H9 (cell line): Measurements from ENCODE around the gene UGT2A1. TPM values are rescaled to one million over a fixed set of nuclear protein-coding genes. Genes with fewer than 3 reads are reported as not detected.

Experiments
- DNase-seq: peaks from one replicate; pipeline ENCODE4 v3.0.0-alpha.2; 2017
- H2AFZ ChIP-seq: one replicate; pipeline ENCODE4 v1.6.1; 2013; ENCODE audit warnings: mild to moderate bottlenecking, low read length, control low read depth, moderate library complexity
- H2AK5ac ChIP-seq: 2 replicates; pipeline ENCODE4 v1.6.1; 2013; ENCODE audit warnings: low read length, control low read depth, mixed read lengths; ENCODE audit not compliant: insufficient read length
- H2BK120ac ChIP-seq: one replicate; pipeline ENCODE4 v1.6.1; 2013; ENCODE audit warnings: low read depth, mild to moderate bottlenecking, low read length, control low read depth, inconsistent platforms; ENCODE audit not compliant: poor library complexity, severe bottlenecking
- H2BK12ac ChIP-seq: 2 replicates; pipeline ENCODE4 v1.6.1; 2013; ENCODE audit warnings: low read length, control low read depth, mixed read lengths, low read depth; ENCODE audit not compliant: insufficient read length
- H2BK15ac ChIP-seq: 2 replicates; pipeline ENCODE4 v1.6.1; 2013; ENCODE audit warnings: low read depth, low read length, control low read depth
- H2BK20ac ChIP-seq: one replicate; pipeline ENCODE4 v1.6.1; 2013; ENCODE audit warnings: low read depth, mild to moderate bottlenecking, low read length, control low read depth, inconsistent platforms; ENCODE audit not compliant: poor library complexity, severe bottlenecking
- H2BK5ac ChIP-seq: 2 replicates; pipeline ENCODE4 v1.6.1; 2013; ENCODE audit warnings: low read length, control low read depth, mixed read lengths; ENCODE audit not compliant: insufficient read length
- H3K14ac ChIP-seq: 2 replicates; pipeline ENCODE4 v1.6.1; 2013; ENCODE audit warnings: low read length, control low read depth; ENCODE audit not compliant: insufficient read depth
- H3K18ac ChIP-seq: 2 replicates; pipeline ENCODE4 v1.6.1; 2013; ENCODE audit warnings: low read depth, mild to moderate bottlenecking, mixed read lengths, low read length, control low read depth; ENCODE audit not compliant: insufficient read length
- H3K23ac ChIP-seq: 2 replicates; pipeline ENCODE4 v1.6.1; 2013; ENCODE audit warnings: low read length, control low read depth, mixed read lengths, low read depth; ENCODE audit not compliant: insufficient read length
- H3K23me2 ChIP-seq: 2 replicates; pipeline ENCODE4 v1.6.1; 2013; ENCODE audit warnings: low read depth, mild to moderate bottlenecking, mixed read lengths, low read length, control low read depth; ENCODE audit not compliant: insufficient read length, poor library complexity, severe bottlenecking
- H3K27ac ChIP-seq: 2 replicates; pipeline ENCODE4 v1.5.1; 2013; ENCODE audit warnings: low read length, control low read depth, mixed read lengths, low read depth; ENCODE audit not compliant: insufficient read length
- H3K27me3 ChIP-seq: 2 replicates; pipeline ENCODE4 v1.6.1; 2013; ENCODE audit warnings: low read length, control low read depth, inconsistent platforms; ENCODE audit not compliant: insufficient read depth
- H3K4ac ChIP-seq: 2 replicates; pipeline ENCODE4 v1.6.1; 2013; ENCODE audit warnings: low read depth, mild to moderate bottlenecking, control low read depth, inconsistent platforms, low read length, moderate library complexity
- H3K4me1 ChIP-seq: 2 replicates; pipeline ENCODE4 v1.6.1; 2013; ENCODE audit warnings: low read length, control low read depth, inconsistent platforms; ENCODE audit not compliant: insufficient read depth
- H3K4me2 ChIP-seq: 2 replicates; pipeline ENCODE4 v1.6.1; 2013; ENCODE audit warnings: low read length, control low read depth, mixed read lengths; ENCODE audit not compliant: insufficient read length, insufficient read depth
- H3K56ac ChIP-seq: 2 replicates; pipeline ENCODE4 v1.6.1; 2013; ENCODE audit warnings: low read depth, mild to moderate bottlenecking, mixed read lengths, low read length, control low read depth; ENCODE audit not compliant: insufficient read length
- H3K79me1 ChIP-seq: 2 replicates; pipeline ENCODE4 v1.6.1; 2013; ENCODE audit warnings: low read depth, mild to moderate bottlenecking, moderate library complexity, low read length, control low read depth, inconsistent platforms; ENCODE audit not compliant: insufficient read depth, poor library complexity, severe bottlenecking
- H3K79me2 ChIP-seq: 2 replicates; pipeline ENCODE4 v1.6.1; 2013; ENCODE audit warnings: low read length, control low read depth, inconsistent platforms; ENCODE audit not compliant: insufficient read depth
- H3K9ac ChIP-seq: 2 replicates; pipeline ENCODE4 v1.6.1; 2013; ENCODE audit warnings: low read length, control low read depth, mixed read lengths; ENCODE audit not compliant: insufficient read length; ENCODE audit errors: extremely low read depth
- H3K9me3 ChIP-seq: one replicate; pipeline ENCODE4 v1.6.1; 2013; ENCODE audit warnings: low read depth, low read length, inconsistent platforms; ENCODE audit not compliant: control insufficient read depth
- H3T11ph ChIP-seq: one replicate; pipeline ENCODE4 v1.6.1; 2013; ENCODE audit warnings: mild to moderate bottlenecking, low read length, control low read depth, inconsistent platforms
- H4K20me1 ChIP-seq: one replicate; pipeline ENCODE4 v1.6.1; 2013; ENCODE audit not compliant: control insufficient read depth, insufficient read length, insufficient read depth
- H4K5ac ChIP-seq: 2 replicates; pipeline ENCODE4 v1.6.1; 2013; ENCODE audit warnings: low read depth, mild to moderate bottlenecking, mixed read lengths, low read length, control low read depth; ENCODE audit not compliant: insufficient read length
- H4K8ac ChIP-seq: replicated peaks from 2 replicates; pipeline ENCODE4 v1.6.1; 2013; ENCODE audit warnings: low read length, control low read depth, mixed read lengths, low read depth; ENCODE audit not compliant: insufficient read length
- H4K91ac ChIP-seq: 2 replicates; pipeline ENCODE4 v1.6.1; 2013; ENCODE audit warnings: low read depth, mild to moderate bottlenecking, moderate library complexity, mixed read lengths, low read length, control low read depth; ENCODE audit not compliant: insufficient read length
- H3K27ac Mint-ChIP-seq, 3 experiments: 2 replicates in 2 of 3; 3 replicates in 1 of 3; pipeline ENCODE4 v1.8.0; 2020 to 2021; ENCODE audit warnings: mixed read lengths in 3 of 3, mild to moderate bottlenecking in 1 of 3, moderate library complexity in 1 of 3
- H3K27me3 Mint-ChIP-seq: 2 replicates; pipeline ENCODE4 v1.8.0; 2021; ENCODE audit warnings: low read depth, mild to moderate bottlenecking, moderate library complexity, mixed read lengths
- H3K36me3 Mint-ChIP-seq, 3 experiments: 2 replicates in 2 of 3; 3 replicates in 1 of 3; pipeline ENCODE4 v1.8.0; 2020 to 2021; ENCODE audit warnings: low read depth in 3 of 3, mixed read lengths in 3 of 3; ENCODE audit not compliant: insufficient read depth in 1 of 3
- H3K4me1 Mint-ChIP-seq, 2 experiments: 2 replicates each; pipeline ENCODE4 v1.8.0; 2020; ENCODE audit warnings: mixed read lengths in 2 of 2
- H3K4me3 Mint-ChIP-seq, 2 experiments: 2 replicates in 1 of 2; 3 replicates in 1 of 2; pipeline ENCODE4 v1.8.0; 2020 to 2021; ENCODE audit warnings: mild to moderate bottlenecking in 2 of 2, mixed read lengths in 2 of 2, moderate library complexity in 1 of 2
- H3K9me3 Mint-ChIP-seq, 2 experiments: 2 replicates in 1 of 2; 3 replicates in 1 of 2; pipeline ENCODE4 v1.8.0; 2020; ENCODE audit warnings: mild to moderate bottlenecking in 2 of 2, mixed read lengths in 2 of 2, moderate library complexity in 1 of 2
- WGBS: extraction: QIAGEN DNeasy Blood & Tissue Kit; methylation state at CpG from one replicate; pipeline ENCODE4 v1.1.7; 2013; ENCODE audit warnings: missing lambda C conversion rate, low lambda C conversion rate, mixed read lengths; ENCODE audit not compliant: insufficient read length; ENCODE audit errors: extremely low coverage; 5-methylcytosine and 5-hydroxymethylcytosine counted together
- total RNA-seq: library from RNA; stranded (reverse); gene quantifications from 2 replicates; pipeline ENCODE4 v1.2.1, GENCODE V29; 2021
- TF ChIP-seq, protein P1 (sequence below): fragments of 200-600 bp; sonication (generic); conservative IDR thresholded peaks from 3 replicates; pipeline ENCODE4 v1.8.0; 2021; ENCODE audit warnings: antibody characterized with exemption, mild to moderate bottlenecking

The UGT2A1 gene
- total RNA-seq, 1 experiment from 2014 or later = not detected

DNA sequence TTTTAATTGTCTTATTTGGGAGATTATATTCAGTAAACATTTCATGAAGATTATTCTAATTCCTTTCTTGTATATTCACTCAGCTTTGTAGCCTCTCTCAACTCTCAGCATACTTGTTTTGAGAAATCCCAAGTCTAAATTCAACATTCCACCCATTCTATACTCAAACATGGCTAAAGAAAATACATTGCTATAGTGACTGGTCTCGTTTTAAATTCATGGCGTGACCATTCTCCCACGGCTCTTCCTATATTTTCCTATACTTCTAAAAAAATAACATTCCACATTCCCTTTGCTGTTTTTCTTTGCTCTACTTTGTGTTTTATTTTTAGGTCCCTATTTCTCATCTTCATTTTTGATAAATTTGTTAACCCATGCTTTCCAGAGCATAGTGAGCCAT lies 49.2 kb upstream of the UGT2A1 start:
- H2BK120ac ChIP-seq = no peak overlapping the region
- no peak for DNase-seq
- WGBS = 100% methylated on average over 1 of the region's 3 CpGs

More for the DNA sequence above, 49.2 kb upstream of the UGT2A1 start:
- Mint-ChIP-seq H3K27me3 (no peaks in the 10 kb centered on the region), H3K27ac (no peak overlapping the region), H3K9me3 (peaks cover 3% of the 10 kb centered on the region in 2 experiments), H3K4me1 (no peaks in the 10 kb centered on the region), H3K4me3 (no peak overlapping the region), H3K36me3 (no peaks in the 10 kb centered on the region)
- no peak overlapping the region for H3K27ac ChIP-seq
- no peak overlapping the region for H2AK5ac ChIP-seq
- H3K79me1 ChIP-seq = no peaks in the 10 kb centered on the region
- H3K14ac ChIP-seq = no peak overlapping the region
- H2BK12ac ChIP-seq = no peak overlapping the region
- no peak overlapping the region for H4K8ac ChIP-seq
- H2BK20ac ChIP-seq = no peak overlapping the region
- no peak overlapping the region for H2BK5ac ChIP-seq
- H3K27me3 ChIP-seq = no peaks in the 10 kb centered on the region
- no peak overlapping the region for H4K5ac ChIP-seq
- H3K9me3 ChIP-seq = no peaks in the 10 kb centered on the region
- no peak overlapping the region for H3K23ac ChIP-seq
- H3K4ac ChIP-seq = no peak overlapping the region
- no peaks in the 10 kb centered on the region for H4K20me1 ChIP-seq
- TF ChIP-seq, protein P1, sequence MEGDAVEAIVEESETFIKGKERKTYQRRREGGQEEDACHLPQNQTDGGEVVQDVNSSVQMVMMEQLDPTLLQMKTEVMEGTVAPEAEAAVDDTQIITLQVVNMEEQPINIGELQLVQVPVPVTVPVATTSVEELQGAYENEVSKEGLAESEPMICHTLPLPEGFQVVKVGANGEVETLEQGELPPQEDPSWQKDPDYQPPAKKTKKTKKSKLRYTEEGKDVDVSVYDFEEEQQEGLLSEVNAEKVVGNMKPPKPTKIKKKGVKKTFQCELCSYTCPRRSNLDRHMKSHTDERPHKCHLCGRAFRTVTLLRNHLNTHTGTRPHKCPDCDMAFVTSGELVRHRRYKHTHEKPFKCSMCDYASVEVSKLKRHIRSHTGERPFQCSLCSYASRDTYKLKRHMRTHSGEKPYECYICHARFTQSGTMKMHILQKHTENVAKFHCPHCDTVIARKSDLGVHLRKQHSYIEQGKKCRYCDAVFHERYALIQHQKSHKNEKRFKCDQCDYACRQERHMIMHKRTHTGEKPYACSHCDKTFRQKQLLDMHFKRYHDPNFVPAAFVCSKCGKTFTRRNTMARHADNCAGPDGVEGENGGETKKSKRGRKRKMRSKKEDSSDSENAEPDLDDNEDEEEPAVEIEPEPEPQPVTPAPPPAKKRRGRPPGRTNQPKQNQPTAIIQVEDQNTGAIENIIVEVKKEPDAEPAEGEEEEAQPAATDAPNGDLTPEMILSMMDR = no peak
- H4K91ac ChIP-seq = no peak overlapping the region
- no peak overlapping the region for H3K4me2 ChIP-seq
- H3K79me2 ChIP-seq = no peaks in the 10 kb centered on the region
- H3K9ac ChIP-seq = no peak overlapping the region
- H3K23me2 ChIP-seq = no peaks in the 10 kb centered on the region
- no peaks in the 10 kb centered on the region for H3K4me1 ChIP-seq
- no peak overlapping the region for H3T11ph ChIP-seq
- H3K56ac ChIP-seq = no peak overlapping the region
- H2AFZ ChIP-seq = no peak overlapping the region
- H3K18ac ChIP-seq = no peak overlapping the region
- no peak overlapping the region for H2BK15ac ChIP-seq
